GM20431 (cell line): ENCODE data around the gene TM4SF4.

Source experiments
- in situ Hi-C: fragments of 300-500 bp; cut with MseI, MboI; formaldehyde crosslinking; loops from one replicate; pipeline ENCODE4 v1.15.0; 2020; ENCODE audit warnings: low sequenced_read_pairs; ENCODE audit not compliant: unreplicated experiment

The TM4SF4 gene

DNA sequence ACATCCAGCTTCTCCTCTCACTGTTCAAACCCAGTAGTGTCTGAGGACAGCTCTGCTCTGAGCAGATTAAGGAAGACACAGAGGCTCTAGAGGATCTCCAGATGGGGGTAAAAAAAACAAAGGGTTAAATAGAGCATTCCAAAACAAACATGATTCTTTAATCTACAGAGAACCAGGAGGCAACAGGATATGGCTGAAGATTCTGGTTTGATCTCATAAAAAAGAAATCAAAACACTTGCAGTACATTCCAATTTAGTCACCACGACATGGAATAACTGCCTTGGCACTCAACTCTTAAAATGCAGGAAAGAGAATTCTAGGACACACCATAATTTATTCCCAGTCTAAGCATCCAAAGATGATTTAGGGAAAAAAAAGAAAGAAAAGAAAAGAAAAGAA, 32.0 kb downstream of the TM4SF4 start:
- in situ Hi-C loops: loop anchor here (25.0 kb wide), 1 partner anchor 256 kb away; the partner anchor contains the start of gene COMMD2

DNA sequence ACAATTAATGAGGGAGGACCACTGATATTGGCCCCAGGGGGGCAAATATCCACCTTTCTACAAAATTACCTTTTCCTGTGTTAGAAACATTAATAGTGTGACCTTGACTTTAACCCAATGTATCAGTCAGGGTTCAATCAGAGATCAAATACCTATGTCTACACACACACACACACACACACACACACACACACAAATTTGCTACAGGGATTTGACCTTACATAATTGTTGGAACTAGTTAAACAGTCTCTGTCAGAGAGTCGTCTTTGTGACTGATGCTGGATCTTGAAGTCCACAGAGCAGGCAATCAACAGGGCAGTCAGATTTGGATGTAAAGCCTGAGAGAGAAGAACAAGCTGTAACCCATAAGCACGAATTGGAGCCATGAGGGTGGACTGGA, 32.5 kb downstream of the TM4SF4 start:
- in situ Hi-C loops: loop anchor here (25.0 kb wide), 1 partner anchor 255 kb away; the partner anchor contains the start of gene COMMD2

DNA sequence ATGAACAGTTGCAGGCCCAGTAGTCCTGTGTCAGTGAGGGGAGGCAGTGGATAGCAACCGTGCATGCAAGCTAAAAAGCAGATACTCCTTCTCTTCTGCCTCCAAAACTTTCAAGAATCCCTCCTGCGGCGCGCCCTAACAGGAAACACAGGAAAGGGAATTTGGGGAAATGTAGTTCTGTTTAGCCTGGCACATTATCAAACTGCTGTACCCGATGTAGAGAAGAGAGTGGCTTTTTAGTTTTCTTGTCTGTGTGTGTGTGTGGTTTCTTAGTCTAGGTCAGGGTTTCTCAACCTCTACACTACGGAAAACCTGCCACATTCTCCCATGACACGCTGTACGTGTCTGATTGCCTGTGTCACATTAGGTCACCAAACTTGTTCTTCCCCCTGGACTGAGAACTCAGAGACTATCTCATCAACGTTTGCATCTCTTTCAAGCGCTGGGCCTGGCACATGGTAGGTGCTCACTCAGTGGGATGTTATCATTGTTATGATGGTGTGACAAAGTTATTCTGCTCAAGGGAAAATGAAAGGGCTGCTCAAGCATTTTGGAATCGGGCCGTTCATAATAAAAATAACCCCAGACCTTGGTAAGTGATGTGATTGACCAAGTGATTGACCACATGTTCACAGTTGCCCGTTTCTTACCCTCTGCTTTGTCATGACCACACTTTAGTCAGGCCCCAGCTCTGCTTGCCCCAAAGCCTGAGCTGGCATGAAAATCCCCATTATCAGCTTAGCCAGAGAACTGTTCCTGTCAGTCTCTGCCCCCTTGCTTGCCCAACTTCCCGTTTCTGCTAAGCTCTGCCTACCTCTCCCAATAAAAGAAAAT, 33.2 kb downstream of the TM4SF4 start:
- in situ Hi-C loops: loop anchor here (25.0 kb wide), 1 partner anchor 255 kb away; the partner anchor contains the start of gene COMMD2

DNA sequence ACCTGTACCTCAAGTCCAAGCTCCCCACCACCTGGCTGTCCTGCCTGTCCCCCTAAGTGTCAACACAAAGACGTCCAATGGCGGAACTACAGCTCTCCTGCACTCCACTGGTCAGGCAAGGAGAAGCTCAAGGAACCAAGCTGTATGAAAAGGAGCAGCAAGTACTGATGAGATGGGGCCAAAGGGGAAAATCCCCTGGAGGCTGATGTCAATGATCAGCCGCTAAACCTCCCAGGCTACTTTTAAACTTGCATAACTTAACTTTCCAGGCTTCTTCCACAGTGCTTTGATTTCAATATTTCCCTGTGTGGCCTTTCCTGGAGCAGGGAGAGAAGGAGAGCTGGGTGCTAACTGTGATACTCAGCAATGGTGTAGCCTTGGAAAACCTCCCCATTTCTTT, 35.0 kb downstream of the TM4SF4 start:
- in situ Hi-C loops: loop anchor here (25.0 kb wide), 1 partner anchor 253 kb away; the partner anchor contains the start of gene COMMD2

DNA sequence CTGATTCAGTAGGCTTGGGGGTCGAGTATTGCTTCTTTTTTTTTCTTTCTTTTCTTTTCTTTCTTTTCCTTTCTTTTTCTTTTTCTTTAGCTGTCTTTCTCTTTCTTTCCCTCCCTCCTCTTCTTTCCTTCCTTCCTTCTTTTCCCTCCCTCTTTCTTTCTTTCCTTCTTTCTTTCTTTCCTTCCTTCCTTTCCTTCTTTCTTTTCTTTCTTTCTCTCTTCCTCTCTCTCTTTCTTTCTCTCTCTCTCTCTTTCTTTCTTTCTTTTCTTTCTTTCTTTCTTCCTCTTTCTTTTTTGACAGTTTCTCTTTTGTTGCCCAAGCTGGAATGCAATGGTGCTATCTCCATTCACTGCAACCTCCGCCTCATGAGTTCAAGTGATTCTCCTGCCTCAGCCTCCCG, 36.0 kb downstream of the TM4SF4 start:
- in situ Hi-C loops: loop anchor here (25.0 kb wide), 1 partner anchor 252 kb away; the partner anchor contains the start of gene COMMD2

DNA sequence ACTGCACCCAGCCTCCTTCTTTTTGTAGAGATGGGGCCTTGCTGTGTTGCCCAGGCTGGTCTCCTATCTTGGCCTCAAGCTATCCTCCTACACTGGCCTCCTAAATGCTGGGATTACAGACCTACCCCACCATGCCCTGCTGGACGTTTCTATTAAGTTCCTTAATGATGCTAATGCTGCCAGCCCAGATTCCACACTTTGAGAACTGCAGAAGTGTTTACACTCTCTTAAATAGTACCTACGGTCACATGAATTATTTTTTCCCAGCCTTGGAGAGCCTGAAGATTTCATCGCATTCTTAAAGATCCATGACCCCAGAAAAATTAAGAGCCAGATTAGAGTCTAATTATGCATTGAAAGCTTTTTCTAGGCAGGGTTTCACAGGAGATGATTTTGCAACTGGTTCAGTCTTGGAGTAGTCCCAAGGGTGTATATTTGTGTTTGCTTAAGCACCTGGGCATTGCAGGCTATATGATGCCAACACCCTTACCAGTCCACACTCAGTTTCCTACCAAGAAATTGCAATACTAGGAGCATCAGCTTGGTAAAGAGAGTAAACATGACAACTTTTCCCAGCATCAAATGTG, 36.6 kb downstream of the TM4SF4 start:
- in situ Hi-C loops: loop anchor here (25.0 kb wide), 1 partner anchor 251 kb away; the partner anchor contains the start of gene COMMD2

DNA sequence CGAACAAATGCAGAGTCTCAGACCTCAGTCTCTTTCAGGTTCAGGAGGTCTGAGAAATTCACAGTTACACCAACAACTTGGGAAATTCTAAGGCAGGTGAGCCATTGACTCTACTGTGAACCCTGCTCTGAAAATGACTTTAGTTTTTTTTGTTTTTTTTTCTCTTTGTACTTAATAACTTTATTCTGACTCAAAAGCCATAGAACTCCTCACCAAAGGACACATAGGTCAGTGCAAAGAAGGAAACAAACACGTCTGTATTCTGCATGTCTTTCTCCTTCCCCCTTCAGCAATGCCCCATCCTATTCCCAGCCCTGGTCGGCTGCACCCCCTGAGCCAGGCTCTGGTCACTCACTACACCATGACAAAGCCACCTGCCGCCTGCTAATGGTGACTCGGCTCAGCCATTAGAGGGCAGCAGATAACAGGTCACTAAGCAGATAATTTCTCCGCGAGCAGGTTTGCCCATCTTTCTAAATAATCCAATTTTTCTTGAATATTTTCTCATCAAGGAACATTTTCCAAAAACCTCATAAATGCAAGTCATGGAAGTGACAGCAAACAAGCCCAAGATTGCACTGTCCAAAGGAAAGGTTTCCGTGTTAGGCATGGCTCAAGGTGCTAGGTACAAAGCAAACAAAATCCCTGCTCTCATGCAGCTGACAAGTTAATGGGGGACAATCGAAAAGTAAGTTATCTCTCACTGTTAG, 37.7 kb downstream of the TM4SF4 start:
- in situ Hi-C loops: loop anchor here (25.0 kb wide), 1 partner anchor 250 kb away; the partner anchor contains the start of gene COMMD2

DNA sequence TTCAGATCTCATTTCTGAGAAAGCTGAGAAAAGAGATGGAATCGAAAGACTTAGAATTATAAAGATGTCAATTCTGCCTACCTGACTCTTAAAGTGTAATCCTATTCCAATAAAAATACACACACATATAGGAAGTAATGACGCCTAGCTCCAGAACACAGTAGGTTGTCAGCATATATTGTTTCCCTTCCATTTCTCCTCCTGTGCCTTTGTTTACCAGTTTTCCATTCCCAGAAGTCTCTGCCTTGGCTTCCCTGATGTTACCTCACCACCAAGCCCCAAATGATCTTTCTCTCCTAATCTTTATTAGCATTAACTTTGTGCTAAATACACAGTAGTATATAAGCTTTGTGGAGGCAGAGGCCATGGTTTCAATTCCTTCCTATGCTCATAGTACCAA, 40.0 kb downstream of the TM4SF4 start:
- in situ Hi-C loops: loop anchor here (25.0 kb wide), 1 partner anchor 248 kb away; the partner anchor contains the start of gene COMMD2

DNA sequence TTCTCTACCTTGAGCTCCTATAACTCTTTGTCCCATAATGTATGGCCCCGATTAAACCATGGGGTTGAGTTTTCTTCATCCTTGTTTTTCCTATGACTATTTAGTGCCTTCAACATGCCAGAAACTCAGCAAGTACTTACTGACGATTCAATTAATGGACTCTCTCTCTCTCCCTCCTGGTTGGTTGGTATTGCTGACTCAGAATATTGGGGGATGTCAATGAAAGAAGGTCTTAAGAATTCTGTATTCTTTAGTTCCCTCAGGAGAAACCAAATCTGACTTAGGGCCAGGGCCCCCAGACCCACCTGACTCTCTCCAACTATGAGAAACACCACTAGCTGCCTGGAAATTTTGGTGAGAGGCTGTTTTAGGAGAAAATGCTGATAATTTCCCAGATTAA, 40.8 kb downstream of the TM4SF4 start:
- in situ Hi-C loops: loop anchor here (25.0 kb wide), 1 partner anchor 247 kb away; the partner anchor contains the start of gene COMMD2

DNA sequence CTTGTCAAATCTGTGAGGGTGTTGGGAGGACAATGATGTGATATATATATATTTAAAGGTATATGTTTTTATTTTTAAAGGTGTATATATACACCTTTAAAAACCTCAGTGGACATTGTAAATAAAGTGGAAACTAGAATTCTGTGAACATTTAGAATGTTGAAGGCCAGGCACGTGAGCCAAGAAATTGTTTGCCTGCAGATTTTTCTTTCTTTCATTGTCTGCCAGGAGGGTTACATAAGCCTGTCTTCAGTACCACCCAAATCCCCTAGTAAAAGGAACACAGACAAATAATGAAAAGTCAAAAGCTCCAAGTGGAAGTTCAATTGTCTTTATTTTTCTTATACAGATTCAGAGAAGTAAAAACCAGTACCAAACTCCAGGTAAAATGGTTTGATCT, 42.4 kb downstream of the TM4SF4 start:
- in situ Hi-C loops: loop anchor here (25.0 kb wide), 1 partner anchor 245 kb away; the partner anchor contains the start of gene COMMD2

DNA sequence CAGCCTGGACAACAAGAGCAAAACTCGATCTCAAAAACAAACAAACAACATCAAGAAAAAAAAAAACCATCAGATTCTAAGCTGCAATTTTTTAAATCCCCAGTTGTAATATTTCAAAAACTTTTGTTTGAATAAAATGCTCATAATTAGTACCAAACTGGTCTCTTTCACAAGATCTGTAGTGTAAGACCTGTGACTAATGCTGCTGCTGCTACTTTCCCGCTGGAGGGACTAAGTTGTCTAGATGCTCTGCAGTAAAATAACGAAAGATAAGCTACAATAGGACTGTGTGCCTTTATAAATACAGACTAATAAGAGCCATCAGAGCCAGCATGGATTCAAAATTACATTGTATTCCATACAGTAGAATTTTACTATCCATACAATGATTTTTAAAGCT, 45.4 kb downstream of the TM4SF4 start:
- in situ Hi-C loops: loop anchor here (25.0 kb wide), 1 partner anchor 242 kb away; the partner anchor contains the start of gene COMMD2

DNA sequence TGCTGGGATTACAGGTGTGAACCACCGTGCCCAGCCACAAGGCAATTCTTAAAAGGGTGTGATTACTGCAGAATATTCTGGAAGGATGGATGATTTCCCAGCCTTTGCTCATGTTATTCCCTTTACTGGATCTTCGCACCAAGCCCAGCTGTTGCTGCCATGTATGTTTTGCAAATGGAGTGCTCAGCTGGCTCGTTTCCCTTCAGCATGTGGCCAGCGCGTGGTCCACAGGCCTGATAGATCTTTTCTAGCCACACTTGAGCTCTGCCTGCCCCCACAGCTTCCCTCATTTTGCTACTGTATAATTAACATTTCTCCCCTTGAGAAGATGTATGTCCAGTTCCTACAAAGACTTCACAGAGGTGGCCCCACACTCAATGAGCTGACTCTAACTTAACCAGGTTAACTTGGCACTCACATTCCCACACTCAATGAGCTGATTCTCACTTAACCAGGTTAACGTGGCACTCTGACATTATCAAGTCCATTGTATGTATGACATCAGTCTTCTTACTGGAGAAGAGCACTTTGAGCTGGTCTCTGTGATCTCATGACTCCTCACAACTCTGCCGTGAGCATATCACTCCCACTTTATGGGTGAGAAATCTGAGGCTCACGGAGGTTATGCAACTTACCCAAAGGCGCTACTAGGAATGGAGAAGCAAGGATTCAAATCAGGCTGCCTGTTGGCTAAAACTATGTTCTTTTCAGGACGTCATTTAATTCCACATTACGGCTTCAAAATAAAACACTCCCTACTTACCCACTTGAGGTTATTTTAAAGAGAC, 49.2 kb downstream of the TM4SF4 start:
- in situ Hi-C loops: loop anchor here (25.0 kb wide), 1 partner anchor 239 kb away; the partner anchor contains the start of gene COMMD2

DNA sequence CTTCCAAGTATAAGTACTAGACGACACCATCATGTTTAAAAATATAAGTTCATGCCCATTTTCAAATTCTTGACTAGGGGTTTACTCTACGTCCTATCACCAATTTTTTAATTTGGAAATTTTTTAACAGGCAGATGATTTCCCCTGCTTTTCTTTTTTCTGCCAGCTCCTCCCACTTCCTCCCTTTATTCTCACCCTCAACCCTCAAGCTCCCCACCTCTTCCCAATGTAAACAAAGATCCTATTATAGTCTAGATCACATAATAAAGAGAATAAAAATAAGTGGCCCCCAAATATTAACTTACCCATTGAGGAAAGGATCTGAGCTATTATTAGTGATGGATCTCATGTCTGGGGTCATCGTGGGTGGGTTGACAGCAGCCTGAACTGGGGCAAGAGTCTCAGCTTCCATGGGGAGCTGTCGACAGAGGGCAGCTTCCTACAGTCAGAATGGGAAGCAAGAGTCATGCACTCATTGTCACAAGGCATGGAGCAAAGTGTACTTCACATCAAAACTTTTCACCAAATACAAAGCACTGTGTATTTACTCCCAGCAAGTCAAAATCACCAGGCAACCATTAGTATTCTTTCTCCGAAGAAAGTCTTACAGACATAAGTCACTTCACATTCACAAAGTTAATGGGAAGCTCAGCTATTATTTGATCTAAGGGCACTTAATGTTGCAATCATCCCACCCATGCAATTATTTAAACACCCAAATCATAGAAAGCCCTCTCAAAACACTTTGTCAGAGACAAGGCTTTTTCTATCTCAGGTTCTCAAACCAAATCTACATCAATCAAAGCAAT, 53.2 kb downstream of the TM4SF4 start:
- in situ Hi-C loops: no loop called here

DNA sequence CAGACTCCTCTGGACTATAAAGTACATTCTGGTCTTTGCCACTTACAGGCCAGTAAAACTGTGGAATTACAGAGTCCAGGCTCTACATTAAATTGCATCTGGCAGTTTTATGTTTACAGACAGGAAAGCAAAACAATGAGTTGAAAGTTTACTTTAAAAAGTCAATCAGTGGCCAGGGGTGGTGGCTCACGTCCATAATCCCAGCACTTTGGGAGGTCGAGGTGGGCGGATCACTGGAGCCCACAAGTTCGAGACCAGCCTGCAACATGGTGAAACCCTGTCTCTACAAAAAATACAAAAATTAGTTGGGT, 53.8 kb downstream of the TM4SF4 start:
- in situ Hi-C loops: no loop called here

DNA sequence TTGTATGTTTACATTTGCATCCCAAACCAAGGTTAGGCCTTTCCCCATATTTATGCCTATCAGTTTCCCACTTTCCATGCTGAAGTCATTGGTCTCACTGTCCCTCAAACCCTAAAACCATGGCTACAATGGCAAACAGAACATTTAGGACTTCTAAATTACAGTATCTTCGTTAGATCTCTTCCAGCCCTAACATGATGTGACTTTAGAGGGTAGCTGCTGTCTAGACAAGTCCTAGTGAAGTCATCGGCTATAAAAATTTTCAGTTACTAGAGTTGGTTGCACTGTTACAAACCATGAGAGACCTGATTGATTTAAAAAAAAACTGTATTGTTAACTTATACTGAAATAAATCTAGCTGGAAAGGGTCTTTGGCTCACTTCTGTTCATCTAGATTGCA, 54.6 kb downstream of the TM4SF4 start:
- in situ Hi-C loops: no loop called here

DNA sequence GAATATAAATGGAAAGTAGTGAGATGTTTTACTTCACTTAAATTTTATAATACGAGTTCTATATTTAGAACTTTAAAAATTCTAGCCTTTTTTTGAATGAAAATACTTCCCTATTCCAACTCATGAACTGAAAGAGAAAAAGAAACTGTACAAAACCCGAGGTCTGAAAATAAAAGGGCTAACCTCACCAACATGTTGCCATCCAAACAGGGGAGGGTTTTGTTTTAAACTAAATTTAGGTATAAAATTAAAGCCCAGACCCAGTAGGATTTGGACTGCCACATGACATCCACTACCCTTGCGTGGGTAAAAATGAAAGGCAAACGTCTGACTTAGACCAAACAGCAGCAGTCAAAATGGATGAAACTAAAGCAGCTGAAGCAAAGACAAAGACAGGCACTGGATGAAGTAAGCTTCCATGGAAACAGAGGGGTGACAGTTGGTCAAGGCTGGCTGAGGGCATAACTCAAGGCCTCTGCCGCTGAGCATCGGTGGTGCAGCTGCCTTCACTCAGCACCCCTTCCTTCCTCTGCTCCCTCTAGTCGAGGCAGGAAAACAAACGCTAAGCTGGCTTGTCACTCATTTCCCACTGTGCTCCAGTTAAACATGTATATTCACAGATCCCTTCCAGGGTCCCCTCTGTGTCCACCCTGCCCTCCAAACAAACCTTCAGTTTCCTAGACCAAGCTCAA, 58.1 kb downstream of the TM4SF4 start:
- in situ Hi-C loops: no loop called here

DNA sequence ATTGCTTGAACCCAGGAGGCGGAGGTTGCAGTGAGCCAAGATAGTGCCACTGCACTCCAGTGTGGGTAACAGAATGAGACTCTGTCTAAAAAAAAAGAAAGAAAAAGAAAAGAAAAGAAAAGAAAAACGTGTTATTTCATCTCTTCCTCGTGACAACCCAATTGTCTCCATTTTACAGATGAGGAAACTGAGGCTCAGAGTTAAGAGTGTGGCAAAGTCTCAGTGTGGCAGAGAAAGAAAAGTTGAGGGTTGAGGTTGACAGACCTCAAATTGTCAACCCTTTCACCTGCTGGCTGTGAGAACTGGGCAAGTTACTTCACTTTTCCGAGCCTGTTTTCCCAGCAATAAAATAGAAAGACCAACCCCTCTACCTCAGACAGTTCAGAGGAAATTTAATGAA, 59.6 kb downstream of the TM4SF4 start:
- in situ Hi-C loops: no loop called here

DNA sequence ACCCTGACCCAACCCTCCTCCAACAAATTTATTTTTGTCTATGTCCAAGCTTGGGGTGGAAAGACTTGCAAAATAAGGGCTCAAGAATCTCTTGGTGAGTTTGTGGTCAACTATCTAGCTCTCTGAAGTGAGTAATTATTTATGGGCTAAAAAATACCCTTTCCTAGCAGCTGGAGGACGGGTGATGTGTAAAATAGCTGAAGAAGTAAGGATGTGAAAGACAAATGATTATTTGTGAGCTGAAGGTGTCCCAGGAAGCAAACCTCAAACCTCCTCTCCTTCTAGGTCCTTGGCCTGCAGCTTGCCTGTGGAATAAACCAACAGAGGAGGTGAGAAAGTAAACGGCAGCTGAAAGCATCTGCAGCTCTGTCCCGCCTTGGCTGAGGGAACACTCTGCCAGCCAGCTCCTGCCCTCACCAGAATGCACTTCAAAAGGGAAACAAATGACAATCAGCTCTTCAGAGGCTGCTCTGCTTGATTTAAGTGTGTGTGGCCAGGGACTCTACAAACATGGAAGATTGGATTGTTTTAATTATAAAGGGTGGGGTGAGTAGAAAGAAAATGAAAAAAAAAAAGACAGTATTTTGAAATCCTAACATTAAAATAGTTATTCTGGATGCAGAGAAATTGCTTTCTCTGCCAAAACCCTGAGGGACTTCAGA, 60.3 kb downstream of the TM4SF4 start:
- in situ Hi-C loops: no loop called here
